Measurements from ENCODE around the gene XRCC4.

The XRCC4 gene

DNA sequence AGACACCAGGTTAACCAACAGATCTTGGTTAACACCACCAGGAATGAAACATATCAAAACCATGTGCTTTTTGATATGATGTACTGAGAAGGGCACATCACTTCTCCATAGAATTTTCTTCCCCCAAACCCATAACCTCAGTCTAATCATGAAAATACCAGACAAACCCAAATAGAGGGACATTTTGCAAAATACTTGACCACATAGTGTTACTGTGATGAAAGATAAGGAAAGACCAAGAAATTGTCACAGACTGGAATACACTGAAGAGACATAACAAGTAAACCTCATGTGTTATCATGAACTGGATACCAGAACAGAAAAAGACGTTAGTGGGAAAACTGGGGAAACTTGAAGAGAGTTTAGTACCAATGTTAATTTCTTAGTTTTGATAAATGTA lies 319.3 kb downstream of the XRCC4 start:
- no peak for DNase-seq (ENCODE audit: low read depth)
- no peak overlapping the region for H3K4me3 ChIP-seq (ENCODE audit: low read depth, low read length)

DNA sequence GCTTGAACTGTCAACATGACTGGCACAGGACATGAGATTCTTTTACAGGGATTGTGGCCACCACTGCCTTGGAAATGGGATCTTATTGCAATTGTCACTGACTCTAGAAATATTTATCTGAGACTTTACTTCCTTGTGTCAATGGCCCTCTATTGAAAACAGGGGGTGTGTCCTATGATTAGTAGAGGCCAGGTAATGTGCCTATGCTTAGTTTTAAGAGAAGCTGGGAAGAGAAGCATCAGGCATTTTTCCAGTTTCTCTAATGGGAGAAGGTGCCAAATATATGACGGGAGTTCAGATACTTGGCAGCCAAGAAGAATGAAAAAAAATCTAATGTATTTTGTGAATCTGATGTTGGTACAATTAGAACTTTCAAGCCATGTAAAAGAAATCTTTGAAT lies 320.3 kb downstream of the XRCC4 start:
- no peak for DNase-seq (ENCODE audit: low read depth)
- H3K4me3 ChIP-seq (ENCODE audit: low read depth, low read length): no peak overlapping the region

DNA sequence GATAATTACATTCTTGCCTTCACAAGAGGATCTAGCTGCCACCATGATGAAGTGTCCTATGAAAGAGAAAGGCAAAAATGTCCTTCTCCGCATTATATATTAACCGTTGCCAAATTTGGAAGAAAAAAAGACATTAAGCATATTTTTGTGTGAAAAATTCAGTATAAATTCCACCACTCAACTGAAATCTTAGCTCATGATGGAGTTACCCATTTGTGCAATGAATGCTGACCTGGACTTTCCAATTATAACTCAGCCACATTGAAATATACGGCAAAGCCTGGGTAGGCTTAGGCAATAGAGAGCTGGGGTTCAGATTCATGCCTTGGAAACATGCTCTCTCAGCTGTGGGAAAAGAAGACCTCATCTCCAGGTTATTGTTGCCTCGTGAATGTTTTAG lies 322.9 kb downstream of the XRCC4 start:
- no peak for DNase-seq (ENCODE audit: low read depth)
- no peak overlapping the region for H3K4me3 ChIP-seq (ENCODE audit: low read depth, low read length)

DNA sequence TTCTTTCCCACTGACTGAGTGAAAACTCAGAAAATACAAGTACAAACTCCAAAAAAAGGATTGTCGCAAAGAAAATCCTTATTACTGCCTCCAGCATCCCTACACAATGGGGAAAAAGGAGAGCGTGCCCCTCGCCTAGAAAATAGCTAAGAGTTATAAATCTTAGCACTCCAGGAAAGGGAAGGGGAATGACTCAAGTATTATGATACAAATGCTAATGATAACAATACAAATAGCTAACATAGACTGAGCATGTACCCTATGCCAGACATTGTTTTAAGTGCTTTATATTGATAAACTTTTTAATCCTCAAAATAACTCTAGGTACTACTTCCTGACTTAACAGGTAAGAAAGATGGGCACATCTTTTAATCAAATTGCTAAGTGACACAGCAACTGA lies 323.4 kb downstream of the XRCC4 start:
- no peak for DNase-seq (ENCODE audit: low read depth)

DNA sequence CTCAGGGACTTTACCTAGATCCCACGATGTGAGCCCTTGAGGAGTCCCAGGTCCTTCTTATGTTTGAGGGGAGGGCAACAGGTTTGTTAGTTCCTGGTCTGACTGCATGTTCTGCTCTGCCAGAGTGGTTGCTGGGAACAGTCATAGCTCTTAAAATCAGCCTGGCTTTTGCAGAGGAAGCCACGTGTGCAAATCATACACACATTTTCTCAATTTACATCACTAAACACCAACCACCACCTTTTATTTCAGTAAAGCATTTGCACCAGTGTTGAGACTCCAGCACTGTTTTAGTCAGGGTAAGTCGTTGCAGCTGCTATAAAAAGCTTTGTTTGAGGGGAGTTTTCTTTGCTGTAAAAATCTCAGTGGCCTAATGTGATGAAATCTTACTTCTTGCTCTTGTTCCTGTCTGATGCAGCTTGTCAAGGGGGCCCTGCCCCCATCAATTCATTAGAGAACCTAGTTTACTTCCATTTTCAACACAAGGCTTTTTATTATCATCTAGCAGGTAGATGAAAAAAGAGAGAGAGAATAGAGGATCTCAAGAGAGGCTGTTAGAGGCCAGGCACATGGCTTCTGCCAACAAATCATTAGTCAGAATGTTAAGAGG lies 323.9 kb downstream of the XRCC4 start:
- no peak overlapping the region for H3K4me3 ChIP-seq (ENCODE audit: low read depth, low read length)
- DNase-seq (ENCODE audit: low read depth): no peak

More for the DNA sequence above, 323.4 kb downstream of the XRCC4 start:
- no peak overlapping the region for H3K4me3 ChIP-seq (ENCODE audit: low read depth, low read length)

DNA sequence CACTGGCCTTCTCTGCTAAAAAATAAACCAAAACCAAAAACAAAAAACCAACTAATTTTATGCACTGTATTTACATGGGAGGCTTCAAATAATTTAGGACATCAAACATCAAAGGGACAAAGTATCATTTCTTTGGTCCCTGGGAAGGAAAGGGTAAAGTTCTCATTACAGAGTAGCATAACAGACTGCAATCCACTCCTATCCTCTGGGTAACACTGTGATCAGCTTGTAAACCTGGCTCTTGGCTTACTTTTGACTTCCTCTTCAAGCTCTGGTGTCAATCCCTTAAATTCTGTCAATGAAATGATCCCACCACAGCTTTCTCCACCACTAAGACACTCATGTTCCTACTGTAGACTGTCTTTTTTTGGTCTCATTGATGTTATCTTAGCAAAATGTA lies 324.4 kb downstream of the XRCC4 start:
- H3K4me3 ChIP-seq (ENCODE audit: low read depth, low read length): no peak overlapping the region
- no peak for DNase-seq (ENCODE audit: low read depth)
